Mucosa of descending colon (tissue), 3 donors: ENCODE results near the gene DYNC1H1. TPM values are rescaled to one million over a fixed set of nuclear protein-coding genes. Genes with fewer than 3 reads are reported as not detected.
"Not testable (repeated sequence)": the region's sequence is repeated elsewhere in the genome, so short reads cannot be mapped to it uniquely, and the experiment has no call there.

ENCODE experiments used
- ATAC-seq: fragments of 200-7000 bp; cut with Tn5 transposase; one replicate; pipeline ENCODE4 v1.9.1; 2020; ENCODE audit warnings: mild to moderate bottlenecking, moderate library complexity
- DNase-seq, 3 donors: peaks; one replicate each; pipeline ENCODE4 v3.0.0-alpha.2; 2020
- H3K36me3 ChIP-seq: fragments of 200-600 bp; one replicate; pipeline ENCODE4 v1.8.0; 2021; ENCODE audit warnings: low read depth, mild to moderate bottlenecking
- H3K4me1 ChIP-seq: fragments of 200-600 bp; one replicate; pipeline ENCODE4 v1.8.0; 2021; ENCODE audit warnings: low read depth, mild to moderate bottlenecking
- H3K4me3 ChIP-seq: fragments of 200-600 bp; one replicate; pipeline ENCODE4 v1.8.0; 2021; ENCODE audit warnings: mild to moderate bottlenecking
- H3K9me3 ChIP-seq: fragments of 200-600 bp; one replicate; pipeline ENCODE4 v1.8.0; 2021; ENCODE audit warnings: mild to moderate bottlenecking
- intact Hi-C, 2 donors: fragments of 100-400 bp; cut with DNase I in 1 of 2; cut with micrococcal nuclease in 1 of 2; formaldehyde crosslinking; loops; one replicate each; pipeline versions ENCODE4 v1.11.0 to v1.11.1; 2022; cut with DNase I, micrococcal nuclease
- total RNA-seq, 3 donors: library from RNA; stranded (reverse); fragmentation: NEBNext Ultra II Directional in 2 of 3; extraction: Animal tissue kit (Norgen Biotek cat#: 25700) in 2 of 3; gene quantifications; one replicate each; pipeline versions ENCODE4 v1.2.1 to v1.2.4, GENCODE V29; 2021 to 2023
- TF ChIP-seq, protein P1 (sequence below): fragments of 200-600 bp; IDR thresholded peaks from one replicate; pipeline ENCODE4 v1.8.0; 2022; ENCODE audit warnings: antibody characterized with exemption, mild to moderate bottlenecking
- donor health status: DM: no; HTN: no; CAD: no; lungs with moderate emphysema.
- donor health status: DM: no; HTN: no; CAD: no.
- donor health status: DM: no; HTN: yes; CAD: no.

The DYNC1H1 gene
- total RNA-seq, 3 donors from 2014 or later, result 403 to 547 (median 409) TPM

DNA sequence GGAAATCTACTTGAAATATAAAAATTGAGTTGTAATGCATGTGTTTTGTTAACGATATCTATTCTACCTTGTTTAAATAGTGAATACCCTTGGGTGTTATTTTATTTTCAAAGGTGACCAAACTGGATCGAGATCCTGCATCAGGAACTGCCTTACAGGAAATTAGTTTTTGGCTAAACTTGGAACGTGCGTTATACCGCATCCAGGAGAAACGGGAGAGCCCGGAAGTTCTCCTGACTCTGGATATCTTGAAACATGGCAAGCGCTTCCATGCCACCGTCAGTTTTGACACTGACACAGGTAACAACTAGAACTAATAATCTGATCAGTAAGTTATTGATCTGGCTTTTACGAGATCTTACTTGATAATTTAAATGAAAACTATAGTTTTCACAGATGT, 15.9 kb downstream of the DYNC1H1 start:
- Histone ChIP-seq H3K36me3 (no peaks in the 10 kb centered on the region), H3K9me3 (no peaks in the 10 kb centered on the region), H3K4me1 (no peaks in the 10 kb centered on the region), H3K4me3 (no peak overlapping the region)
- ATAC-seq, result no peak
- TF ChIP-seq, protein P1, sequence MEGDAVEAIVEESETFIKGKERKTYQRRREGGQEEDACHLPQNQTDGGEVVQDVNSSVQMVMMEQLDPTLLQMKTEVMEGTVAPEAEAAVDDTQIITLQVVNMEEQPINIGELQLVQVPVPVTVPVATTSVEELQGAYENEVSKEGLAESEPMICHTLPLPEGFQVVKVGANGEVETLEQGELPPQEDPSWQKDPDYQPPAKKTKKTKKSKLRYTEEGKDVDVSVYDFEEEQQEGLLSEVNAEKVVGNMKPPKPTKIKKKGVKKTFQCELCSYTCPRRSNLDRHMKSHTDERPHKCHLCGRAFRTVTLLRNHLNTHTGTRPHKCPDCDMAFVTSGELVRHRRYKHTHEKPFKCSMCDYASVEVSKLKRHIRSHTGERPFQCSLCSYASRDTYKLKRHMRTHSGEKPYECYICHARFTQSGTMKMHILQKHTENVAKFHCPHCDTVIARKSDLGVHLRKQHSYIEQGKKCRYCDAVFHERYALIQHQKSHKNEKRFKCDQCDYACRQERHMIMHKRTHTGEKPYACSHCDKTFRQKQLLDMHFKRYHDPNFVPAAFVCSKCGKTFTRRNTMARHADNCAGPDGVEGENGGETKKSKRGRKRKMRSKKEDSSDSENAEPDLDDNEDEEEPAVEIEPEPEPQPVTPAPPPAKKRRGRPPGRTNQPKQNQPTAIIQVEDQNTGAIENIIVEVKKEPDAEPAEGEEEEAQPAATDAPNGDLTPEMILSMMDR, result no peak
- no peak for DNase-seq
- intact Hi-C loops, result loop anchor here in 1 of 2 donors (10.0 kb wide), 1 partner anchor 115 kb away; no protein-coding TSS in a partner anchor

- no peaks in the 10 kb centered on the region for H3K4me1 ChIP-seq
- peaks cover 2% of the 10 kb centered on the region for H3K36me3 ChIP-seq
- DNase-seq, result no peak
- intact Hi-C loops, result loop anchor here in 1 of 2 donors (10.0 kb wide), 1 partner anchor 114 kb away; no protein-coding TSS in a partner anchor
- TF ChIP-seq, protein P1, result no peak
- peak; percentile 28 for ATAC-seq
- H3K9me3 ChIP-seq, result no peaks in the 10 kb centered on the region
- no peak overlapping the region for H3K4me3 ChIP-seq
Measured at GRCh38 chr14:101980700-101981099, 16.3 kb downstream of the DYNC1H1 start.

- no peak overlapping the region for H3K4me3 ChIP-seq
- ATAC-seq (no peak), DNase-seq (no peak)
- H3K36me3 ChIP-seq, result peaks cover 11% of the 10 kb centered on the region
- TF ChIP-seq, protein P1, result no peak
- intact Hi-C loops, result loop anchor here in 1 of 2 donors (10.0 kb wide), 1 partner anchor 112 kb away; no protein-coding TSS in a partner anchor
- no peaks in the 10 kb centered on the region for H3K4me1 ChIP-seq
- H3K9me3 ChIP-seq, result no peaks in the 10 kb centered on the region
Measured at GRCh38 chr14:101982621-101983020, 18.2 kb downstream of the DYNC1H1 start.

DNA sequence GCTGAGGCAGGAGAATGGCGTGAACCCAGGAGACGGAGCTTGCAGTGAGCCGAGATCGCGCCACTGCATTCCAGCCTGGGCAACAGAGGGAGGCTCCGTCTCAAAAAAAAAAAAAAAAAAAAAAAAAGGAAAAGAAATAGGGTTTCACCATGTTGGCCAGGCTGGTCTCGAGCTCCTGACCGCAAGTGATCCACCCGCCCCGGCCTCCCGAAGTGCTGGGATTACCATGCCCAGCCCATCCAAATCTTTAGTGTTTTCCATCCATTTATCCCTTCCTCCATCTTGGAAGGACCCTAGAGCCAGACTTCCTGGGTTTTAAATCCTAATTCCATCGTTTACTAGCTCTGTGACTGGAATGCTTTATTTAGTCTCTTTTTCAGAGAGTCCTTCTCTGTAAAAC, 20.5 kb downstream of the DYNC1H1 start:
- not testable (repeated sequence) for H3K4me1 ChIP-seq, H3K9me3 ChIP-seq, DNase-seq, H3K4me3 ChIP-seq, ATAC-seq
- intact Hi-C loops, result loop anchor here in 1 of 2 donors (10.0 kb wide), 1 partner anchor 110 kb away; no protein-coding TSS in a partner anchor
- peaks cover 22% of the 10 kb centered on the region for H3K36me3 ChIP-seq

- DNase-seq, result no peak
- H3K4me3 ChIP-seq, result no peak overlapping the region
- peaks cover 22% of the 10 kb centered on the region for H3K36me3 ChIP-seq
- H3K9me3 ChIP-seq, result no peaks in the 10 kb centered on the region
- H3K4me1 ChIP-seq, result no peaks in the 10 kb centered on the region
- intact Hi-C loops, result loop anchor here in 1 of 2 donors (10.0 kb wide), 1 partner anchor 109 kb away; no protein-coding TSS in a partner anchor
- no peak for ATAC-seq
- TF ChIP-seq, protein P1, result no peak
Measured at GRCh38 chr14:101985957-101986356, 21.6 kb downstream of the DYNC1H1 start.

DNA sequence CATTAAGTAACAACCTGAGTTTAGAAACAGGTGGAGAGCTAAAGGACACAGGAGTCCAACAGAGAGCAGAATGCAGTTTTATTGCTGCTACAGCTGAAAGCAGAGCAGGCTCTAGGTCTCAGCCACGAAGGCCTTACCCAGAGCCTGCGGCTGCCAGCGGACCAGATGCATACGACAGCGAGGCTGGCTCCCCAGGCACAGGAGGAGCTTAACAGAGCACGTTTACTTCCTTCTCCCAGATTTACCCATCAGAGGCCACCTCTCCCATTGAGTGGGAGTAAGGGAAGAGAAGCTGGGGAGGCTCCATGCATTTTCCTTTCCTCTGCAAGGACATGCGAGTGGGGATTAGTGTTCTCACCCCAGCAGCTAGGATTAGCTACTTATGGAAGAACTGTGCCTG, 22.6 kb downstream of the DYNC1H1 start:
- TF ChIP-seq, protein P1, result no peak
- Histone ChIP-seq H3K36me3 (peaks cover 22% of the 10 kb centered on the region), H3K4me3 (no peak overlapping the region), H3K4me1 (no peaks in the 10 kb centered on the region), H3K9me3 (no peaks in the 10 kb centered on the region)
- DNase-seq (no peak), ATAC-seq (no peak)
- intact Hi-C loops, result loop anchor here in 1 of 2 donors (10.0 kb wide), 1 partner anchor 108 kb away; no protein-coding TSS in a partner anchor
